Heart right ventricle (tissue), 16 donors: Measurements from ENCODE around the gene MUC5B. TPM values are rescaled to one million over a fixed set of nuclear protein-coding genes. Genes with fewer than 3 reads are reported as not detected.

Experiments
- ATAC-seq, 8 donors: fragments of 200-7000 bp; cut with Tn5 transposase; one replicate each; pipeline ENCODE4 v1.9.1; 2020; ENCODE audit warnings: mild to moderate bottlenecking in 8 of 8, moderate library complexity in 8 of 8, moderate number of reproducible peaks in 1 of 8
- DNase-seq, 2 donors: peaks; one replicate each; pipeline ENCODE4 v3.0.0-alpha.2; 2020
- H3K27ac ChIP-seq, 10 donors: fragments of 200-600 bp; sonication (generic) in 2 of 10; one replicate each; pipeline versions ENCODE4 v1.5.0 to v1.8.0; 2020 to 2022; ENCODE audit warnings: mild to moderate bottlenecking in 3 of 10
- H3K27me3 ChIP-seq, 7 donors: fragments of 200-600 bp; one replicate each; pipeline ENCODE4 v1.8.0; 2021 to 2022; ENCODE audit warnings: mild to moderate bottlenecking in 2 of 7
- H3K36me3 ChIP-seq, 9 donors: fragments of 200-600 bp; sonication (generic) in 1 of 9; one replicate each; pipeline versions ENCODE4 v1.5.0 to v1.8.0; 2020 to 2022; ENCODE audit warnings: mild to moderate bottlenecking in 2 of 9
- H3K4me1 ChIP-seq, 9 donors: fragments of 200-600 bp; sonication (generic) in 1 of 9; one replicate each; pipeline versions ENCODE4 v1.5.0 to v1.8.0; 2020 to 2022; ENCODE audit warnings: mild to moderate bottlenecking in 4 of 9
- H3K4me3 ChIP-seq, 10 donors: fragments of 200-600 bp; sonication (generic) in 2 of 10; one replicate each; pipeline versions ENCODE4 v1.5.0 to v1.8.0; 2020 to 2022; ENCODE audit warnings: mild to moderate bottlenecking in 7 of 10, moderate library complexity in 2 of 10
- H3K9me3 ChIP-seq, 11 donors: fragments of 200-600 bp in 10 of 11; sonication (generic) in 2 of 11; one replicate each; pipeline versions ENCODE4 v1.5.0 to v1.8.0; 2013 to 2022; ENCODE audit warnings: mild to moderate bottlenecking in 2 of 11, control low read depth in 1 of 11, moderate library complexity in 1 of 11
- WGBS, 2 donors: extraction: QIAGEN DNeasy Blood & Tissue Kit; methylation state at CpG; one replicate each; pipeline ENCODE4 v1.1.7; 2013; ENCODE audit warnings: inconsistent platforms in 1 of 2; 5-methylcytosine and 5-hydroxymethylcytosine counted together
- intact Hi-C, 10 donors: fragments of 100-400 bp; cut with DNase I; formaldehyde crosslinking; loops; one replicate each; pipeline versions ENCODE4 v1.11.1 to v1.14.2; 2022
- polyA plus RNA-seq, 2 donors: library from polyadenylated mRNA; stranded (reverse); fragments of 200-250 nt; gene quantifications; one replicate each; pipeline ENCODE4 v1.2.3, GENCODE V29; 2013
- total RNA-seq, 10 donors: library from RNA; stranded (reverse); fragmentation: NEBNext Ultra II Directional in 3 of 10; extraction: Animal tissue kit (Norgen Biotek cat#: 25700) in 3 of 10; gene quantifications; one replicate each; pipeline versions ENCODE4 v1.2.1 to v1.2.4, GENCODE V29; 2021 to 2023
- TF ChIP-seq, protein P1 (sequence below), 9 donors: fragments of 200-600 bp; sonication (generic) in 2 of 9; IDR thresholded peaks; one replicate each; pipeline versions ENCODE4 v1.5.0 to v1.8.0; 2021 to 2022; ENCODE audit warnings: antibody characterized with exemption in 9 of 9, mild to moderate bottlenecking in 5 of 9, moderate library complexity in 1 of 9
- donor health status: Arrhythmogenic right ventricular cardiomyopathy.
- donor health status: ischemic (EF 13 %, LVEDD 7.1; RV severe dilation, severe dysfunction).
- donor health status: healthy with polysubstance abuse.
- donor health status: DM: no; HTN: yes; CAD: no.
- donor health status: DM: no; HTN: no; CAD: no.
- donor health status: ischemic (EF 25% LVEDD 6.9; RV normal size, moderate dysfunction).
- donor health status: ischemic (EF 25% LVEDD 5.7; RV mildly dilated, moderate dysfunction).
- donor health status: healthy.
- donor health status: DM: yes; HTN: yes; CAD: no.
- donor health status: Ischemic cardiomyopathy.
- donor health status: ischemic (EF 35%, LVEDD 5.7; RV mildly dilated, moderate dysfunction).
- donor health status: nonischemic (EF 11% LVEDD 7.7; RV severe dilation, severe dysfunction).
- donor health status: DM: yes; HTN: yes; CAD: no.
- donor health status: PGD.
- donor health status: ischemic (EF 29% LVEDD 5.4; RV normal size, mild dysfunction).
- donor health status: nonischemic (EF 23%, LVEDD 6.1; RV moderate dilation, normal function).

Gene MUC5B
- total and polyA plus RNA-seq, 12 donors, result not detected

DNA sequence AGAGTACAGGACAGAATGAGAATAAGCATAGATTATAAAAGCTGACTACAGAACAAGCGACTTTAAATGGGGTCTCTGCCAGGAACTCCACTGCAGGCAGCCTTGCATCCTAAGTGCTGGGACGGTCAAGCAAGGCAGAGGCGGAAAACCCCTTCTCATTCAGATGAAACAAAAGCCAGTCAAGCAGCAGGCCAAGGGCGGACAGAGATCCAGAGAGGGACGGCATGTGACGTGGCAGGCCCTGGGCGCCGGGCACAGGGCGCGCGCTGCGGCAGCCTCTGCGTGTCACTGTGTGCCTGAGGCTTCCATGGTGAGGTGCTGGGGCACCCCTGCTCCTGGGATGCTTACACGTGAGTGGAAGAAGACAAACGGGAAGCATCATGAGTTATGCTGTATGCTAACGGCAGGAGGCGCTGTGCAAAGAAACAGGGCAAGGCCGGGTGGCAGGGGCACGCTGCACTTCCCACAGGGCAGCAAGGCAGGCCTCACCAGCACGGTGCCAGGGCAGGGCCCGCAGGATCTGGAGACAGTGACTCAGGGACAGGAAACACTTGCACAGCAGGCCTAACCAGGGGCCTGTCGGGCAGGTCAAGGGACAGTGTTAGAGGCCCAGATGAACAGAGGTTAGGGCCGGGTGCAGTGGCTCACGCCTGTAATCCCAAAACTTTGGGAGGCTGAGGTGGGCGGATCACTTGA, 80.4 kb downstream of the MUC5B start:
- TF ChIP-seq, protein P1, sequence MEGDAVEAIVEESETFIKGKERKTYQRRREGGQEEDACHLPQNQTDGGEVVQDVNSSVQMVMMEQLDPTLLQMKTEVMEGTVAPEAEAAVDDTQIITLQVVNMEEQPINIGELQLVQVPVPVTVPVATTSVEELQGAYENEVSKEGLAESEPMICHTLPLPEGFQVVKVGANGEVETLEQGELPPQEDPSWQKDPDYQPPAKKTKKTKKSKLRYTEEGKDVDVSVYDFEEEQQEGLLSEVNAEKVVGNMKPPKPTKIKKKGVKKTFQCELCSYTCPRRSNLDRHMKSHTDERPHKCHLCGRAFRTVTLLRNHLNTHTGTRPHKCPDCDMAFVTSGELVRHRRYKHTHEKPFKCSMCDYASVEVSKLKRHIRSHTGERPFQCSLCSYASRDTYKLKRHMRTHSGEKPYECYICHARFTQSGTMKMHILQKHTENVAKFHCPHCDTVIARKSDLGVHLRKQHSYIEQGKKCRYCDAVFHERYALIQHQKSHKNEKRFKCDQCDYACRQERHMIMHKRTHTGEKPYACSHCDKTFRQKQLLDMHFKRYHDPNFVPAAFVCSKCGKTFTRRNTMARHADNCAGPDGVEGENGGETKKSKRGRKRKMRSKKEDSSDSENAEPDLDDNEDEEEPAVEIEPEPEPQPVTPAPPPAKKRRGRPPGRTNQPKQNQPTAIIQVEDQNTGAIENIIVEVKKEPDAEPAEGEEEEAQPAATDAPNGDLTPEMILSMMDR (IDR thresholded peaks at IDR 0.05), result peak in 1 of 9 donors; percentile 29

DNA sequence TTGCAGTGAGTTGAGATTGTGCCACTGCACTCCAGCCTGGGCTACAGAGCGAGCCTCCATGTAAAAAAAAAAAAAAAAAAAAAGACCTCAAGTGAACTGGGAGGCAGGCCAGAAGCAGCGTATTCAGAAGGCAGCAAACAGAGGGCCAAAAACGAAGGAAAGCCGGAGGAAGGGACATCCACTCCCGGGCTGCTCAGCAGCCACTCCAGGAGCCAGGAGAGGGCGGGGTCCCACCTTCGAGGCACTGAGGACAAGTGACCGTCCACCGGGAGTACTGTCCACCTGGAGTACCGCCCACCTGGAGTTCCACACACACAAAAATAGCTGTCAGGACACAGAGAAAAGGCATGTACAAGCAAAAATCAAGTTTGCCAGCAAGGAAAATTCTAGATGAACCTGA, 81.1 kb downstream of the MUC5B start:
- Histone ChIP-seq H3K4me1 (peaks cover 8 to 82% (median 55%) of the 10 kb centered on the region in 9 donors), H3K36me3 (peaks cover 0 to 28% (median 0%) of the 10 kb centered on the region in 9 donors), H3K27me3 (no peaks in the 10 kb centered on the region), H3K9me3 (no peaks in the 10 kb centered on the region), H3K4me3 (no peak overlapping the region), H3K27ac (peak overlapping the region in 2 of 10 donors; percentile 9 to 15)
- ATAC-seq (no peak), DNase-seq (peak in 1 of 2 donors; percentile 21)
- intact Hi-C loops, result loop anchor here in 6 of 10 donors (5.0 to 10.0 kb wide), 3 partner anchors 211 to 228 kb away; no protein-coding TSS in a partner anchor
- 32 to 40% methylated on average over 10 of the region's 10 CpGs for WGBS, 2 donors
- TF ChIP-seq, protein P1 (IDR thresholded peaks at IDR 0.05), result no peak

More for the DNA sequence above, 80.4 kb downstream of the MUC5B start:
- 81 to 82% methylated on average over 25 of the region's 25 CpGs for WGBS, 2 donors
- no peaks in the 10 kb centered on the region for H3K9me3 ChIP-seq
- intact Hi-C loops, result loop anchor here in 6 of 10 donors (5.0 to 10.0 kb wide), 3 partner anchors 212 to 229 kb away; no protein-coding TSS in a partner anchor
- ATAC-seq, result no peak
- peak overlapping the region in 1 of 10 donors; percentile 15 for H3K27ac ChIP-seq
- H3K4me1 ChIP-seq, result peaks cover 11 to 82% (median 55%) of the 10 kb centered on the region in 9 donors
- H3K36me3 ChIP-seq, result peaks cover 0 to 28% (median 0%) of the 10 kb centered on the region in 9 donors
- H3K27me3 ChIP-seq, result no peaks in the 10 kb centered on the region
- peak in 1 of 2 donors; percentile 10 for DNase-seq
- no peak overlapping the region for H3K4me3 ChIP-seq

DNA sequence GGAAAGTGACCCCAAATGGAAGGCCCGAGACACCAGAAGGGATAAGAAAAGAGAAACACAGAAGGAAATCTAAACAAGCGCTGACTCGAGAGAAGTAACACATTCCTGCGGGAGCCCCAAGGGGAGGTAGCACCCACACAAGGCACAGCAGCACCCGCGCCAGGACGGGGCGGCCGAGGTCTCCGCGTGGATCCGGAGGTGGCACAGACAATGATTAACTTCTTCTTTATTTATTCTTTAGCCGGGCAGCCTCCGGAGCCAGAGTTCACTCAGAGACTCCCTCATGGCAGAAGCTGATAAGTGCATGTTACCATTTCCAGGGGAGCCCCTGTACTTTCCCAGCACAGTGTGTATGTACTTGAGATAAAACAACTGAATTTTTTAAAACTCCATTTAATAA, 81.5 kb downstream of the MUC5B start:
- 79 to 81% methylated on average over 14 of the region's 14 CpGs for WGBS, 2 donors
- H3K4me3 ChIP-seq, result no peak overlapping the region
- peaks cover 7 to 78% (median 53%) of the 10 kb centered on the region in 9 donors for H3K4me1 ChIP-seq

DNA sequence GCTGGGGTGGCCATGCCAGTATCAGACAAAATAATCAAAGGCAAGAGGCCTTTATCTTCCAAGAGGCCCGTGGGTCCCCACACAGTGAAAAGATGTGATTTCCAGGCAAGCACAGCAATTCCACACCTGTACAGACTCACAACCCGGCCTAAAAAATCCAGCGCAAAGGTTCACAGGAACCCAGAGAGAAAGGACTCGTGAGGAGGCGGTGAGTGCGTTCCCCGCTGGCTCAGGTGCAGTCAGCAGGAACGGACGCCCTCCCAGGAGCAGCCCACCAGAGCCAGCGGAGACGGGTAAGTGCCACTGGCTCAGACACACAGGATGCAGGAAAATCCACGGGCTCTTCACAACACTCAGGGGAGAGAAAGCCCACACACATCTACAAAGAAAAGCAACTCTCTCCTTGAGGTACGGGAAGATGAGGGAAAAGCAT, 82.2 kb downstream of the MUC5B start:
- ATAC-seq, result no peak
- Histone ChIP-seq H3K9me3 (no peaks in the 10 kb centered on the region), H3K27me3 (no peaks in the 10 kb centered on the region), H3K27ac (no peak overlapping the region), H3K4me1 (peaks cover 7 to 74% (median 52%) of the 10 kb centered on the region in 9 donors), H3K36me3 (peaks cover 0 to 28% (median 0%) of the 10 kb centered on the region in 9 donors), H3K4me3 (no peak overlapping the region)
- no peak for DNase-seq
- TF ChIP-seq, protein P1 (IDR thresholded peaks at IDR 0.05), result no peak
- intact Hi-C loops, result loop anchor here in 5 of 10 donors (5.0 to 10.0 kb wide), 3 partner anchors 103 to 220 kb away; no protein-coding TSS in a partner anchor
- WGBS, 2 donors, result 85 to 86% methylated on average over 13 of the region's 13 CpGs

More for the DNA sequence above, 81.5 kb downstream of the MUC5B start:
- TF ChIP-seq, protein P1 (IDR thresholded peaks at IDR 0.05), result no peak
- DNase-seq (no peak), ATAC-seq (no peak)
- H3K27me3 ChIP-seq, result no peaks in the 10 kb centered on the region
- peak overlapping the region in 1 of 10 donors; percentile 15 for H3K27ac ChIP-seq
- H3K9me3 ChIP-seq, result no peaks in the 10 kb centered on the region
- peaks cover 0 to 28% (median 0%) of the 10 kb centered on the region in 9 donors for H3K36me3 ChIP-seq
- intact Hi-C loops, result loop anchor here in 6 of 10 donors (5.0 to 10.0 kb wide), 3 partner anchors 210 to 228 kb away; no protein-coding TSS in a partner anchor
